ENCODE measurements around the gene WDR5.

Gene WDR5

GRCh38 chr9:134146774-134147493 lies 11.1 kb downstream of the WDR5 start:
- H3K4me3 Mint-ChIP-seq, result no peak overlapping the region
- no peak overlapping the region for H3K27ac Mint-ChIP-seq
- DNase-seq (ENCODE audit: low spot score in 2 of 2) (no peak), ATAC-seq (no peak)
- H3K9me3 Mint-ChIP-seq, result no peaks in the 10 kb centered on the region
- H3K36me3 Mint-ChIP-seq, result peaks cover 97% of the 10 kb centered on the region
- peaks cover 8% of the 10 kb centered on the region for H3K4me1 Mint-ChIP-seq

- DNase-seq (ENCODE audit: low spot score in 2 of 2) (no peak), ATAC-seq (no peak)
- peaks cover 8% of the 10 kb centered on the region for H3K4me1 Mint-ChIP-seq
- H3K27ac Mint-ChIP-seq, result peak overlapping the region; percentile 60
- H3K9me3 Mint-ChIP-seq, result no peaks in the 10 kb centered on the region
- peaks cover 82% of the 10 kb centered on the region for H3K36me3 Mint-ChIP-seq
- H3K4me3 Mint-ChIP-seq, result no peak overlapping the region
These were observed 13.5 kb downstream of the WDR5 start for GRCh38 chr9:134149380-134149779.

- no peak for DNase-seq (ENCODE audit: low spot score in 2 of 2)
- Mint-ChIP-seq H3K4me1 (peaks cover 8% of the 10 kb centered on the region), H3K36me3 (peaks cover 82% of the 10 kb centered on the region), H3K4me3 (no peak overlapping the region), H3K27ac (peak overlapping the region; percentile 48), H3K9me3 (no peaks in the 10 kb centered on the region)
- ATAC-seq, result no peak
These were observed 14.8 kb downstream of the WDR5 start for GRCh38 chr9:134150557-134151214.

- DNase-seq (ENCODE audit: low spot score in 2 of 2), result no peak
- no peak overlapping the region for H3K27ac Mint-ChIP-seq
- no peak for ATAC-seq
- H3K4me1 Mint-ChIP-seq, result peaks cover 8% of the 10 kb centered on the region
- peaks cover 82% of the 10 kb centered on the region for H3K36me3 Mint-ChIP-seq
- H3K9me3 Mint-ChIP-seq, result no peaks in the 10 kb centered on the region
- no peak overlapping the region for H3K4me3 Mint-ChIP-seq
These were observed 16.2 kb downstream of the WDR5 start for GRCh38 chr9:134152022-134152448.

GRCh38 chr9:134152488-134152887 lies 16.6 kb downstream of the WDR5 start:
- no peak for ATAC-seq
- Mint-ChIP-seq H3K4me1 (peaks cover 8% of the 10 kb centered on the region), H3K36me3 (peaks cover 81% of the 10 kb centered on the region), H3K27ac (no peak overlapping the region), H3K9me3 (no peaks in the 10 kb centered on the region), H3K4me3 (no peak overlapping the region)
- DNase-seq (ENCODE audit: low spot score in 2 of 2), result no peak

- Mint-ChIP-seq H3K4me1 (peaks cover 5% of the 10 kb centered on the region), H3K27ac (no peak overlapping the region), H3K4me3 (no peak overlapping the region), H3K9me3 (no peaks in the 10 kb centered on the region), H3K36me3 (peaks cover 81% of the 10 kb centered on the region)
- no peak for DNase-seq (ENCODE audit: low spot score in 2 of 2)
- no peak for ATAC-seq
These were observed 17.6 kb downstream of the WDR5 start for GRCh38 chr9:134153450-134153849.

GRCh38 chr9:134154262-134154701 lies 18.4 kb downstream of the WDR5 start:
- DNase-seq (ENCODE audit: low spot score in 2 of 2), result no peak
- no peak overlapping the region for H3K27ac Mint-ChIP-seq
- no peak for ATAC-seq
- no peaks in the 10 kb centered on the region for H3K9me3 Mint-ChIP-seq
- H3K4me1 Mint-ChIP-seq, result no peaks in the 10 kb centered on the region
- H3K36me3 Mint-ChIP-seq, result peaks cover 81% of the 10 kb centered on the region
- H3K4me3 Mint-ChIP-seq, result no peak overlapping the region

- H3K36me3 Mint-ChIP-seq, result peaks cover 84% of the 10 kb centered on the region
- no peak for ATAC-seq
- H3K4me1 Mint-ChIP-seq, result no peaks in the 10 kb centered on the region
- H3K9me3 Mint-ChIP-seq, result no peaks in the 10 kb centered on the region
- H3K27ac Mint-ChIP-seq, result no peak overlapping the region
- no peak for DNase-seq (ENCODE audit: low spot score in 2 of 2)
- no peak overlapping the region for H3K4me3 Mint-ChIP-seq
These were observed 20.0 kb downstream of the WDR5 start for GRCh38 chr9:134155812-134156377.

GRCh38 chr9:134156564-134157377 lies 20.9 kb downstream of the WDR5 start:
- H3K27ac Mint-ChIP-seq, result no peak overlapping the region
- H3K4me3 Mint-ChIP-seq, result no peak overlapping the region
- DNase-seq (ENCODE audit: low spot score in 2 of 2) (no peak), ATAC-seq (no peak)
- H3K36me3 Mint-ChIP-seq, result peaks cover 79% of the 10 kb centered on the region
- H3K4me1 Mint-ChIP-seq, result peaks cover 3% of the 10 kb centered on the region
- no peaks in the 10 kb centered on the region for H3K9me3 Mint-ChIP-seq

- Mint-ChIP-seq H3K27ac (no peak overlapping the region), H3K36me3 (peaks cover 79% of the 10 kb centered on the region), H3K4me3 (no peak overlapping the region), H3K4me1 (peaks cover 10% of the 10 kb centered on the region), H3K9me3 (no peaks in the 10 kb centered on the region)
- ATAC-seq, result no peak
- no peak for DNase-seq (ENCODE audit: low spot score in 2 of 2)
These were observed 21.6 kb downstream of the WDR5 start for GRCh38 chr9:134157378-134157885.

GRCh38 chr9:134158242-134158641 lies 22.4 kb downstream of the WDR5 start:
- Mint-ChIP-seq H3K9me3 (no peaks in the 10 kb centered on the region), H3K36me3 (peaks cover 81% of the 10 kb centered on the region), H3K27ac (no peak overlapping the region), H3K4me1 (peaks cover 13% of the 10 kb centered on the region), H3K4me3 (no peak overlapping the region)
- ATAC-seq, result no peak
- DNase-seq (ENCODE audit: low spot score in 2 of 2), result no peak

- Mint-ChIP-seq H3K36me3 (peaks cover 81% of the 10 kb centered on the region), H3K9me3 (no peaks in the 10 kb centered on the region), H3K4me3 (no peak overlapping the region), H3K4me1 (peaks cover 13% of the 10 kb centered on the region), H3K27ac (no peak overlapping the region)
- no peak for DNase-seq (ENCODE audit: low spot score in 2 of 2)
- ATAC-seq, result no peak
These were observed 23.0 kb downstream of the WDR5 start for GRCh38 chr9:134158753-134159392.

- Mint-ChIP-seq H3K4me3 (no peak overlapping the region), H3K27ac (peak overlapping the region; percentile 64), H3K9me3 (no peaks in the 10 kb centered on the region), H3K4me1 (peaks cover 13% of the 10 kb centered on the region), H3K36me3 (peaks cover 73% of the 10 kb centered on the region)
- DNase-seq (ENCODE audit: low spot score in 2 of 2) (no peak), ATAC-seq (no peak)
These were observed 23.8 kb downstream of the WDR5 start for GRCh38 chr9:134159566-134160245.

- H3K36me3 Mint-ChIP-seq, result peaks cover 54% of the 10 kb centered on the region
- ATAC-seq (no peak), DNase-seq (ENCODE audit: low spot score in 2 of 2) (no peak)
- no peak overlapping the region for H3K4me3 Mint-ChIP-seq
- H3K4me1 Mint-ChIP-seq, result peaks cover 24% of the 10 kb centered on the region
- H3K27ac Mint-ChIP-seq, result no peak overlapping the region
- no peaks in the 10 kb centered on the region for H3K9me3 Mint-ChIP-seq
These were observed 25.8 kb downstream of the WDR5 start for GRCh38 chr9:134161647-134162046.

Data from stimulated activated effector memory CD8-positive, alpha-beta T cell treated with anti-CD3 and anti-CD28 coated beads, Interleukin-12 subunit alpha, Interleukin-12 subunit beta, amount 100 ng/mL, for 72 hours (primary cell).